OCI-LY7 (cell line): ENCODE results near the gene GRAMD2A.

Experiments
- EZH2phosphoT487 ChIP-seq: fragments of 200-600 bp; sonication (generic); IDR thresholded peaks from 2 replicates; pipeline ENCODE4 v1.6.1; 2018; ENCODE audit warnings: low read depth, borderline replicate concordance, mild to moderate bottlenecking, mixed run types, antibody characterized with exemption, low read length, moderate library complexity, mixed read lengths
- TF ChIP-seq, protein P1 (sequence below): fragments of 200-600 bp; sonication (generic); conservative IDR thresholded peaks from 2 replicates; pipeline ENCODE4 v1.5.1; 2014; ENCODE audit warnings: mild to moderate bottlenecking, antibody characterized with exemption, low read length, moderate library complexity, mixed read lengths

DNA sequence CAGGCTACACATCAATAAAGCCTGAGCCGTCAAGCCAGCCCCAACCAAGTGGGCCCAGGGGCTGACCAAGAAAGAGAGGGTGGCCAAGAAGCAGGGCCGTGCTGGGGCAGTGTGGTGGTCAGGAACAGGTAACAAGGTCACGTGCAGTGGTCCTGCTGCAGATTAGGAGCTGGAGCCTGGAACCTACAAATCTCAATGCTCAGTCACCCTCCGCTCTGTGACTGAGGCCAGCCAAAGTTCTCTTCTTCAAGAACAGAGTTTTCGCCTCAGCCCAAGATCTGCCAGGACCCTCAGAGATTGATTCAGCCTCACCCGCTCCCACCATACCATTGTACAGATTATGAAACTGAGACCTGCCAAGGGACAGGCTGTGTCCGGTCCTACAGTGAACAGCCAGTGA lies 26.9 kb downstream of the GRAMD2A start:
- TF ChIP-seq, protein P1, sequence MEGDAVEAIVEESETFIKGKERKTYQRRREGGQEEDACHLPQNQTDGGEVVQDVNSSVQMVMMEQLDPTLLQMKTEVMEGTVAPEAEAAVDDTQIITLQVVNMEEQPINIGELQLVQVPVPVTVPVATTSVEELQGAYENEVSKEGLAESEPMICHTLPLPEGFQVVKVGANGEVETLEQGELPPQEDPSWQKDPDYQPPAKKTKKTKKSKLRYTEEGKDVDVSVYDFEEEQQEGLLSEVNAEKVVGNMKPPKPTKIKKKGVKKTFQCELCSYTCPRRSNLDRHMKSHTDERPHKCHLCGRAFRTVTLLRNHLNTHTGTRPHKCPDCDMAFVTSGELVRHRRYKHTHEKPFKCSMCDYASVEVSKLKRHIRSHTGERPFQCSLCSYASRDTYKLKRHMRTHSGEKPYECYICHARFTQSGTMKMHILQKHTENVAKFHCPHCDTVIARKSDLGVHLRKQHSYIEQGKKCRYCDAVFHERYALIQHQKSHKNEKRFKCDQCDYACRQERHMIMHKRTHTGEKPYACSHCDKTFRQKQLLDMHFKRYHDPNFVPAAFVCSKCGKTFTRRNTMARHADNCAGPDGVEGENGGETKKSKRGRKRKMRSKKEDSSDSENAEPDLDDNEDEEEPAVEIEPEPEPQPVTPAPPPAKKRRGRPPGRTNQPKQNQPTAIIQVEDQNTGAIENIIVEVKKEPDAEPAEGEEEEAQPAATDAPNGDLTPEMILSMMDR: no peak
- no peak for TF ChIP-seq EZH2phosphoT487
